CD4-positive, alpha-beta T cell (primary cell): ENCODE measurements around the gene PDE9A. TPM values are rescaled to one million over a fixed set of nuclear protein-coding genes. Genes with fewer than 3 reads are reported as not detected.

Source experiments
- ATAC-seq: fragments of 200-7000 bp; cut with Tn5 transposase; one replicate; pipeline ENCODE4 v1.10.0; 2022; ENCODE audit warnings: mild to moderate bottlenecking; ENCODE audit not compliant: poor library complexity
- CTCF ChIA-PET: fragments of 350-600 bp; sonication (Branson Sonifier 250); formaldehyde crosslinking; loops from one replicate; lab custom pipeline; 2021; ENCODE audit warnings: antibody characterized with exemption, inconsistent platforms; lab: Charles Lee
- POLR2A ChIA-PET: fragments of 350-600 bp; sonication (Branson Sonifier 250); formaldehyde crosslinking; loops from one replicate; lab custom pipeline; 2021; ENCODE audit warnings: antibody characterized with exemption, inconsistent platforms; lab: Charles Lee
- DNase-seq, 14 experiments: peaks; one replicate each; pipeline ENCODE4 v3.0.0-alpha.2; 2013 to 2020; ENCODE audit warnings: mixed read lengths in 2 of 14
- H3K27ac ChIP-seq, 2 donors: one replicate each; pipeline versions ENCODE4 v1.5.1 to v1.7.0; 2013; ENCODE audit warnings: low read length in 2 of 2, low read depth in 1 of 2, mild to moderate bottlenecking in 1 of 2
- H3K27me3 ChIP-seq, 2 experiments: 1 replicate in 1 of 2; 2 replicates in 1 of 2; pipeline versions ENCODE4 v1.6.1 to v1.7.0; 2013; ENCODE audit warnings: low read length in 2 of 2, control low read depth in 1 of 2, mild to moderate bottlenecking in 1 of 2, moderate library complexity in 1 of 2; ENCODE audit not compliant: insufficient read depth in 2 of 2, control insufficient read depth in 1 of 2
- H3K36me3 ChIP-seq: one replicate; pipeline ENCODE4 v1.6.1; 2013; ENCODE audit warnings: low read length, control low read depth; ENCODE audit not compliant: insufficient read depth
- H3K4me1 ChIP-seq: one replicate; pipeline ENCODE4 v1.6.1; 2013; ENCODE audit warnings: low read length, control low read depth; ENCODE audit not compliant: insufficient read depth
- H3K4me3 ChIP-seq: one replicate; pipeline ENCODE4 v1.5.1; 2013; ENCODE audit warnings: mild to moderate bottlenecking, low read length, moderate library complexity
- H3K9me3 ChIP-seq, 2 experiments: 1 replicate in 1 of 2; 2 replicates in 1 of 2; pipeline versions ENCODE4 v1.6.1 to v1.7.0; 2013; ENCODE audit warnings: low read length in 2 of 2, mild to moderate bottlenecking in 2 of 2, control low read depth in 1 of 2, moderate library complexity in 1 of 2; ENCODE audit not compliant: control insufficient read depth in 1 of 2, insufficient read depth in 1 of 2
- H3K27ac Mint-ChIP-seq: one replicate; pipeline ENCODE4 v1.8.0; 2020; ENCODE audit warnings: mixed read lengths
- H3K27me3 Mint-ChIP-seq: one replicate; pipeline ENCODE4 v1.8.0; 2021; ENCODE audit warnings: mixed read lengths
- H3K36me3 Mint-ChIP-seq: one replicate; pipeline ENCODE4 v1.8.0; 2021; ENCODE audit warnings: low read depth, mixed read lengths
- H3K4me1 Mint-ChIP-seq: one replicate; pipeline ENCODE4 v1.8.0; 2021; ENCODE audit warnings: low read depth, mixed read lengths
- H3K4me3 Mint-ChIP-seq: one replicate; pipeline ENCODE4 v1.8.0; 2020; ENCODE audit warnings: mild to moderate bottlenecking, mixed read lengths
- H3K9me3 Mint-ChIP-seq: one replicate; pipeline ENCODE4 v1.8.0; 2020; ENCODE audit warnings: mixed read lengths
- intact Hi-C, 2 experiments: fragments of 100-400 bp; cut with DNase I in 1 of 2; cut with micrococcal nuclease in 1 of 2; formaldehyde crosslinking; loops; one replicate each; pipeline versions ENCODE4 v1.15.1 to v1.9.0; 2023 to 2025; cut with DNase I, micrococcal nuclease
- total RNA-seq, 174 experiments: library from RNA in 2 of 174; stranded (reverse) in 2 of 174; gene quantifications; one replicate each; pipeline ENCODE4 v1.2.3 and lab custom pipeline; 2021 to 2026
- TF ChIP-seq, protein P1 (sequence below): fragments of 200-600 bp; IDR thresholded peaks from one replicate; pipeline ENCODE4 v1.8.0; 2022; ENCODE audit warnings: antibody characterized with exemption, mild to moderate bottlenecking

Gene PDE9A
- total RNA-seq, 2 experiments from 2014 or later = 12.6 to 13.2 TPM

- DNase-seq (no peak), ATAC-seq (no peak)
- Histone ChIP-seq H3K36me3 (no peaks in the 10 kb centered on the region), H3K4me1 (peaks cover 6% of the 10 kb centered on the region), H3K4me3 (no peak overlapping the region), H3K27me3 (no peaks in the 10 kb centered on the region), H3K9me3 (no peaks in the 10 kb centered on the region), H3K27ac (no peak overlapping the region)
- ChIA-PET POLR2A (no interaction called here), CTCF (no interaction called here)
- peaks cover 9% of the 10 kb centered on the region for H3K36me3 Mint-ChIP-seq
- intact Hi-C loops = no loop called here
- H3K4me1 Mint-ChIP-seq = peaks cover 13% of the 10 kb centered on the region
- H3K27ac Mint-ChIP-seq = no peak overlapping the region
- no peaks in the 10 kb centered on the region for H3K27me3 Mint-ChIP-seq
- no peak overlapping the region for H3K4me3 Mint-ChIP-seq
- TF ChIP-seq, protein P1, sequence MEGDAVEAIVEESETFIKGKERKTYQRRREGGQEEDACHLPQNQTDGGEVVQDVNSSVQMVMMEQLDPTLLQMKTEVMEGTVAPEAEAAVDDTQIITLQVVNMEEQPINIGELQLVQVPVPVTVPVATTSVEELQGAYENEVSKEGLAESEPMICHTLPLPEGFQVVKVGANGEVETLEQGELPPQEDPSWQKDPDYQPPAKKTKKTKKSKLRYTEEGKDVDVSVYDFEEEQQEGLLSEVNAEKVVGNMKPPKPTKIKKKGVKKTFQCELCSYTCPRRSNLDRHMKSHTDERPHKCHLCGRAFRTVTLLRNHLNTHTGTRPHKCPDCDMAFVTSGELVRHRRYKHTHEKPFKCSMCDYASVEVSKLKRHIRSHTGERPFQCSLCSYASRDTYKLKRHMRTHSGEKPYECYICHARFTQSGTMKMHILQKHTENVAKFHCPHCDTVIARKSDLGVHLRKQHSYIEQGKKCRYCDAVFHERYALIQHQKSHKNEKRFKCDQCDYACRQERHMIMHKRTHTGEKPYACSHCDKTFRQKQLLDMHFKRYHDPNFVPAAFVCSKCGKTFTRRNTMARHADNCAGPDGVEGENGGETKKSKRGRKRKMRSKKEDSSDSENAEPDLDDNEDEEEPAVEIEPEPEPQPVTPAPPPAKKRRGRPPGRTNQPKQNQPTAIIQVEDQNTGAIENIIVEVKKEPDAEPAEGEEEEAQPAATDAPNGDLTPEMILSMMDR = no peak
- H3K9me3 Mint-ChIP-seq = peaks cover 1% of the 10 kb centered on the region
Observed at GRCh38 chr21:42724226-42724920, 71.0 kb downstream of the PDE9A start.

- intact Hi-C loops = no loop called here
- Histone ChIP-seq H3K27ac (no peak overlapping the region), H3K4me1 (peaks cover 6% of the 10 kb centered on the region), H3K36me3 (no peaks in the 10 kb centered on the region), H3K4me3 (no peak overlapping the region), H3K9me3 (no peaks in the 10 kb centered on the region), H3K27me3 (no peaks in the 10 kb centered on the region)
- peaks cover 18% of the 10 kb centered on the region for H3K4me1 Mint-ChIP-seq
- no peak overlapping the region for H3K4me3 Mint-ChIP-seq
- POLR2A ChIA-PET = no interaction called here
- H3K27me3 Mint-ChIP-seq = no peaks in the 10 kb centered on the region
- no peak for DNase-seq
- H3K36me3 Mint-ChIP-seq = peaks cover 16% of the 10 kb centered on the region
- TF ChIP-seq, protein P1 = no peak
- CTCF ChIA-PET = no interaction called here
- no peak for ATAC-seq
- H3K9me3 Mint-ChIP-seq = peaks cover 5% of the 10 kb centered on the region
- no peak overlapping the region for H3K27ac Mint-ChIP-seq
Observed at GRCh38 chr21:42725416-42725930, 72.1 kb downstream of the PDE9A start.

GRCh38 chr21:42731264-42732032 lies 78.0 kb downstream of the PDE9A start:
- Histone ChIP-seq H3K36me3 (peaks cover 2% of the 10 kb centered on the region), H3K27ac (no peak overlapping the region), H3K4me1 (peaks cover 26% of the 10 kb centered on the region), H3K27me3 (no peaks in the 10 kb centered on the region), H3K9me3 (no peaks in the 10 kb centered on the region), H3K4me3 (no peak overlapping the region)
- CTCF ChIA-PET = no interaction called here
- POLR2A ChIA-PET = no interaction called here
- Mint-ChIP-seq H3K4me1 (peaks cover 34% of the 10 kb centered on the region), H3K4me3 (no peak overlapping the region), H3K27me3 (no peaks in the 10 kb centered on the region), H3K9me3 (peaks cover 5% of the 10 kb centered on the region), H3K36me3 (peaks cover 56% of the 10 kb centered on the region), H3K27ac (no peak overlapping the region)
- TF ChIP-seq, protein P1 = no peak
- intact Hi-C loops = no loop called here
- ATAC-seq (no peak), DNase-seq (no peak)
